GM21528 (cell line): ENCODE measurements around the gene NIPAL4.

ENCODE experiments used
- ATAC-seq: cut with Tn5 transposase; IDR thresholded peaks from one replicate; pipeline ENCODE4 v1.9.1; 2021; ENCODE audit warnings: mild to moderate bottlenecking, moderate library complexity; ENCODE audit not compliant: unreplicated experiment, low FRiP score

Gene NIPAL4

GRCh38 chr5:157511651-157512644 is 51.9 kb downstream of the NIPAL4 start:
- no peak for ATAC-seq

- no peak for ATAC-seq
Measured at GRCh38 chr5:157513182-157513581, 53.2 kb downstream of the NIPAL4 start.

- no peak for ATAC-seq
Measured at GRCh38 chr5:157514974-157515373, 55.0 kb downstream of the NIPAL4 start.

GRCh38 chr5:157516006-157516405 is 56.0 kb downstream of the NIPAL4 start:
- no peak for ATAC-seq

GRCh38 chr5:157516626-157517325 is 56.8 kb downstream of the NIPAL4 start:
- ATAC-seq: no peak

GRCh38 chr5:157518963-157519362 is 59.0 kb downstream of the NIPAL4 start:
- peak; percentile 77 for ATAC-seq

- ATAC-seq: peak; percentile 56
Measured at GRCh38 chr5:157519579-157520253, 59.7 kb downstream of the NIPAL4 start.

GRCh38 chr5:157520911-157521703 is 61.1 kb downstream of the NIPAL4 start:
- ATAC-seq: no peak

GRCh38 chr5:157521704-157522029 is 61.7 kb downstream of the NIPAL4 start:
- ATAC-seq: no peak

- no peak for ATAC-seq
Measured at GRCh38 chr5:157523976-157524375, 64.0 kb downstream of the NIPAL4 start.
